Breast epithelium (tissue), 4 donors: ENCODE results near the gene NRN1L. TPM values are rescaled to one million over a fixed set of nuclear protein-coding genes. Genes with fewer than 3 reads are reported as not detected.

ENCODE experiments used
- DNase-seq, 2 donors: peaks; one replicate each; pipeline ENCODE4 v3.0.0-alpha.2; 2019; ENCODE audit warnings: low spot score in 2 of 2
- H3K27ac ChIP-seq, 2 donors: fragments of 200-600 bp; sonication (generic) in 1 of 2; one replicate each; pipeline ENCODE4 v1.5.1; 2016 to 2019; ENCODE audit warnings: mild to moderate bottlenecking in 1 of 2
- H3K27me3 ChIP-seq, 2 donors: fragments of 200-600 bp; sonication (generic) in 1 of 2; one replicate each; pipeline versions ENCODE4 v1.5.1 to v1.6.0; 2017 to 2019; ENCODE audit warnings: control low read depth in 1 of 2, mild to moderate bottlenecking in 1 of 2
- H3K36me3 ChIP-seq: fragments of 200-600 bp; one replicate; pipeline ENCODE4 v1.5.1; 2019
- H3K4me1 ChIP-seq, 2 donors: fragments of 200-600 bp; sonication (generic); one replicate each; pipeline ENCODE4 v1.5.1; 2016 to 2019; ENCODE audit warnings: control low read depth in 1 of 2
- H3K4me3 ChIP-seq, 3 donors: fragments of 200-600 bp; sonication (generic); 1 replicate in 2 of 3; 2 replicates in 1 of 3; pipeline ENCODE4 v1.5.1; 2016 to 2019; ENCODE audit warnings: mild to moderate bottlenecking in 3 of 3, moderate library complexity in 2 of 3
- H3K9me3 ChIP-seq, 2 donors: fragments of 200-600 bp; sonication (generic) in 1 of 2; one replicate each; pipeline ENCODE4 v1.5.1; 2016 to 2019; ENCODE audit warnings: control low read depth in 1 of 2
- POLR2A ChIP-seq: fragments of 450-650 bp; IDR thresholded peaks from one replicate; pipeline ENCODE4 v1.6.1; 2016; ENCODE audit warnings: antibody characterized with exemption, mild to moderate bottlenecking, moderate library complexity
- POLR2AphosphoS5 ChIP-seq, 3 donors: sonication (generic); formaldehyde crosslinking; IDR thresholded peaks; one replicate each; pipeline ENCODE4 v1.6.1; 2017; ENCODE audit warnings: antibody characterized with exemption in 3 of 3
- intact Hi-C: fragments of 100-400 bp; cut with DNase I; formaldehyde crosslinking; loops from one replicate; pipeline ENCODE4 v1.15.1; 2023; ENCODE audit warnings: low total_unique reads
- total RNA-seq, 3 donors: library from RNA; depleted of rRNA; stranded (reverse); fragments of >200 nt; gene quantifications; one replicate each; pipeline ENCODE4 v1.1.0, GENCODE V29; 2016
- TF ChIP-seq, protein P1 (sequence below), 3 donors: fragments of 450-650 bp; IDR thresholded peaks; one replicate each; pipeline ENCODE4 v1.5.1; 2016 to 2017; ENCODE audit warnings: antibody characterized with exemption in 3 of 3, mild to moderate bottlenecking in 3 of 3, moderate library complexity in 3 of 3

The NRN1L gene
- total RNA-seq, 3 donors from 2014 or later = 1.3 to 1.4 TPM; not detected in 1

DNA sequence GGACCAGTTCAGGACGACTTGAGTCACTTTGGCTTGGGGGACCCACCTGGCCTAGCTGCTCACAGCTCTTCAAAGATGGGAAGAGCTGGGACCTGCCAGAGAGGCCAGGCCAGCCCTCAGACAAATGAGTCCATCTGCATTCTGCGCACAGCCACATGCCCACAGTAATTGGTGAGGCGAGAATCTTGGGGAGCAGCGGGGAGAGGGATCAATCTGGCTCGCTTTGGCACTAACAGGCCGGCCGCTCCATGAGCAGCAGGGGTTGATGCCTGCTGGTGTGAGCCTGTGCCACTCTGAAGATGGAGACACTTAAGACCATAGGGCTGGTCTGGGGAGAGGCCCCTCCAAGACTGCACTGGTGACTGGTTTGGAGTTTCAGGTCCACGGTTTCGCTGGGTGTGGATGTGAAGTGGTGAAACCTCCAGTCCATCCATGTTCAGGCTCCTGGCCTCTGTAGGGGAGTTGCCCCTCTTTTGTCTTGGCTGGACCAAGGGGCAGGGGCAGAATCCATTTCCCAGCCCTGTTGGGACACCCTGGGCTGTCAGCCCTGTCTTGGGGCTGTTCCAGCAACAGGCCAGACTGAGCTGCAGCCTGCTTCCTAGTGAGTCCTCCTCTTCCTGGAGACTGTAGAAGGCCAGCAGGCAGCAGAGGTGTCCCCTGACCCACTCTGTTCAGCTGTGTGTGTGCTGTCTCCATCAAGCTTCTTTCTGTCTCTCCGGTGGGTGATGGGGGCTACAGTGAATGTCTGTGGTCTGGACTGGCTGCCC, 39.6 kb downstream of the NRN1L start:
- intact Hi-C loops = loop anchor here (10.0 kb wide), 1 partner anchor 390 kb away; no protein-coding TSS in a partner anchor
- H3K27ac ChIP-seq = peak overlapping the region; percentile 43 to 85
- no peaks in the 10 kb centered on the region for H3K27me3 ChIP-seq
- no peaks in the 10 kb centered on the region for H3K36me3 ChIP-seq
- TF ChIP-seq, protein P1, sequence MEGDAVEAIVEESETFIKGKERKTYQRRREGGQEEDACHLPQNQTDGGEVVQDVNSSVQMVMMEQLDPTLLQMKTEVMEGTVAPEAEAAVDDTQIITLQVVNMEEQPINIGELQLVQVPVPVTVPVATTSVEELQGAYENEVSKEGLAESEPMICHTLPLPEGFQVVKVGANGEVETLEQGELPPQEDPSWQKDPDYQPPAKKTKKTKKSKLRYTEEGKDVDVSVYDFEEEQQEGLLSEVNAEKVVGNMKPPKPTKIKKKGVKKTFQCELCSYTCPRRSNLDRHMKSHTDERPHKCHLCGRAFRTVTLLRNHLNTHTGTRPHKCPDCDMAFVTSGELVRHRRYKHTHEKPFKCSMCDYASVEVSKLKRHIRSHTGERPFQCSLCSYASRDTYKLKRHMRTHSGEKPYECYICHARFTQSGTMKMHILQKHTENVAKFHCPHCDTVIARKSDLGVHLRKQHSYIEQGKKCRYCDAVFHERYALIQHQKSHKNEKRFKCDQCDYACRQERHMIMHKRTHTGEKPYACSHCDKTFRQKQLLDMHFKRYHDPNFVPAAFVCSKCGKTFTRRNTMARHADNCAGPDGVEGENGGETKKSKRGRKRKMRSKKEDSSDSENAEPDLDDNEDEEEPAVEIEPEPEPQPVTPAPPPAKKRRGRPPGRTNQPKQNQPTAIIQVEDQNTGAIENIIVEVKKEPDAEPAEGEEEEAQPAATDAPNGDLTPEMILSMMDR (IDR thresholded peaks at IDR 0.05) = no peak
- no peak for TF ChIP-seq POLR2AphosphoS5 (IDR thresholded peaks at IDR 0.05)
- no peak for TF ChIP-seq POLR2A
- DNase-seq = no peak
- H3K4me3 ChIP-seq = no peak overlapping the region
- no peaks in the 10 kb centered on the region for H3K9me3 ChIP-seq
- H3K4me1 ChIP-seq = peaks cover 0 to 8% of the 10 kb centered on the region in 2 donors

DNA sequence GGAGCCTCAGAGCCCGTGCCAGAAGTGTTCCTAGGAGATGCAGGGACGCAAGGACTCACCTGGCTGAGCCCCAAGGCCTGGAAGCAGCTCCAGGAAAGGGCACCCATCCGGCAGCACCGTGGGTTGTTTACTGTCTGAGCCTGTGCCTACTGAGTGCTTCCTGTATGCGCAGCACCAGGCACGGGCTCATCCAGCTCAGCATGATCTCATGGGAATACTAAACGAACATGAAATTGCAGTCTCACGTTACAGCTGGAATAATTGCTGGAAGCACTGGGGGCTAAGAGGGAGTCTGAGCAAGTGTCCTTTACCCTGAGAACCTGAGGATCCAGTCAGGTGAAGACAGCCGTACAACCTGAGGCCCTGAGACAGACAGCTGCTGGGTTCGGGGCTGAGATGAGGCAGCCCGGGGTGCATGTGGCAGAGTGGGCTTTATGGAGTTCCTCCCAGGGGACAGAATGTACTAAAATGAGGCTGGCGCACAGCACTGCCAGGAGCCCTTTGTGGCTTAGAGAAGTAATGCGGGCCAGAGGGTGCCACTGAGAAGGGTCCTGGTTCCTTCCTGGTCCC, 41.6 kb downstream of the NRN1L start:
- Histone ChIP-seq H3K27me3 (no peaks in the 10 kb centered on the region), H3K36me3 (no peaks in the 10 kb centered on the region), H3K9me3 (no peaks in the 10 kb centered on the region), H3K4me3 (no peak overlapping the region), H3K4me1 (peaks cover 0 to 8% of the 10 kb centered on the region in 2 donors), H3K27ac (peak overlapping the region; percentile 83 to 85)
- TF ChIP-seq, protein P1 (IDR thresholded peaks at IDR 0.05) = peak in 1 of 3 donors; percentile 19
- TF ChIP-seq POLR2AphosphoS5 (IDR thresholded peaks at IDR 0.05) (peak in 2 of 3 donors; percentile 40 to 52), POLR2A (no peak)
- DNase-seq = peak; percentile 70 to 71
- intact Hi-C loops = loop anchor here (2.0 to 10.0 kb wide), 2 partner anchors 375 to 391 kb away; no protein-coding TSS in a partner anchor

DNA sequence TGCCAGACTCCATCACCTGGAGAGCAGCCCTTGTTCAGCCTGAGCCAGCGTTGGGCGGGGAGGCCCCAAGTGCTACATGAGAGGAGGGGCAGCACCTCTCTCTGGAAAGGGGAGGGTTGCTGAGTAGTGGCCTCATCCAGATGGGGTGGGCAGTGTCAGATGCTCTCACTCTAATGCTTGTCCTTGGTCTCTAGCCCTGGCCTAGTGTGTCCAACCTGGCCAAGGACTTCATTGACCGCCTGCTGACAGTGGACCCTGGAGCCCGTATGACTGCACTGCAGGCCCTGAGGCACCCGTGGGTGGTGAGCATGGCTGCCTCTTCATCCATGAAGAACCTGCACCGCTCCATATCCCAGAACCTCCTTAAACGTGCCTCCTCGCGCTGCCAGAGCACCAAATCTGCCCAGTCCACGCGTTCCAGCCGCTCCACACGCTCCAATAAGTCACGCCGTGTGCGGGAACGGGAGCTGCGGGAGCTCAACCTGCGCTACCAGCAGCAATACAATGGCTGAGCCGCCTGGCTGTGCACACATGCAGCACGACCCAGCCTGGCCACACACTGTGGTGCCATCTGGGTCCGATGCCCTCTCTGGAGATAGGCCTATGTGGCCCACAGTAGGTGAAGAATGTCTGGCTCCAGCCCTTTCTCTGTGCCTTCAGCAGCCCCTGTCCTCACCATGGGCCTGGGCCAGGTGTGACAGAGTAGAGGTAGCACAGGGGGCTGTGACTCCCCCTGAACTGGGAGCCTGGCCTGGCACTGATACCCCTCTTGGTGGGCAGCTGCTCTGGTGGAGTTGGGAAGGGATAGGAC, 42.7 kb downstream of the NRN1L start:
- Histone ChIP-seq H3K27ac (peak overlapping the region; percentile 83 to 85), H3K9me3 (no peaks in the 10 kb centered on the region), H3K4me1 (peaks cover 0 to 8% of the 10 kb centered on the region in 2 donors), H3K27me3 (no peaks in the 10 kb centered on the region), H3K4me3 (no peak overlapping the region), H3K36me3 (no peaks in the 10 kb centered on the region)
- DNase-seq = no peak
- TF ChIP-seq POLR2AphosphoS5 (IDR thresholded peaks at IDR 0.05) = no peak
- TF ChIP-seq POLR2A = no peak
- TF ChIP-seq, protein P1 (IDR thresholded peaks at IDR 0.05) = no peak
- intact Hi-C loops = loop anchor here (1.0 to 10.0 kb wide), 3 partner anchors 109 to 393 kb away; no protein-coding TSS in a partner anchor

DNA sequence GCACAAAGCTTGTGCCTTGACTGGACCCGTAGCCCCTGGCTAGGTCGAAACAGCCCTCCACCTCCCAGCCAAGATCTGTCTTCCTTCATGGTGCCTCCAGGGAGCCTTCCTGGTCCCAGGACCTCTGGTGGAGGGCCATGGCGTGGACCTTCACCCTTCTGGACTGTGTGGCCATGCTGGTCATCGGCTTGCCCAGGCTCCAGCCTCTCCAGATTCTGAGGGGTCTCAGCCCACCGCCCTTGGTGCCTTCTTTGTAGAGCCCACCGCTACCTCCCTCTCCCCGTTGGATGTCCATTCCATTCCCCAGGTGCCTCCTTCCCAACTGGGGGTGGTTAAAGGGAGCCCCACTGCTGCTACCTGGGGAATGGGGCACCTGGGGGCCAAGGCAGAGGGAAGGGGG, 43.5 kb downstream of the NRN1L start:
- Histone ChIP-seq H3K27ac (no peak overlapping the region), H3K4me1 (peaks cover 0 to 8% of the 10 kb centered on the region in 2 donors), H3K9me3 (no peaks in the 10 kb centered on the region), H3K36me3 (no peaks in the 10 kb centered on the region), H3K4me3 (no peak overlapping the region), H3K27me3 (no peaks in the 10 kb centered on the region)
- no peak for TF ChIP-seq POLR2A
- TF ChIP-seq, protein P1 (IDR thresholded peaks at IDR 0.05) = no peak
- TF ChIP-seq POLR2AphosphoS5 (IDR thresholded peaks at IDR 0.05) = no peak
- DNase-seq = no peak
- intact Hi-C loops = loop anchor here (10.0 kb wide), 1 partner anchor 393 kb away; no protein-coding TSS in a partner anchor
